K562 (cell line): ENCODE results near the gene FBRS. TPM values are rescaled to one million over a fixed set of nuclear protein-coding genes. Genes with fewer than 3 reads are reported as not detected.

ENCODE experiments used
- CHD1 ChIP-seq: fragments of 200-600 bp; sonication (generic); IDR thresholded peaks from one replicate; pipeline ENCODE4 v1.6.1; 2012; ENCODE audit warnings: mild to moderate bottlenecking, moderate library complexity, low read length, inconsistent platforms
- CTCF ChIP-seq, 3 experiments: IDR thresholded peaks in 2 of 3; conservative IDR thresholded peaks in 1 of 3; 2 replicates each; pipeline ENCODE4 v1.5.1; 2011 to 2012; ENCODE audit warnings: low read length in 3 of 3, mild to moderate bottlenecking in 3 of 3, control low read depth in 2 of 3, improper control_type of control experiment in 1 of 3, inconsistent platforms in 1 of 3, low read depth in 1 of 3, mixed read lengths in 1 of 3, moderate library complexity in 1 of 3; ENCODE audit not compliant: insufficient read depth in 2 of 3
- EGR1 ChIP-seq: fragments of 450-650 bp; conservative IDR thresholded peaks from 2 replicates; pipeline ENCODE4 v1.6.1; 2017; ENCODE audit warnings: mild to moderate bottlenecking
- GABPA ChIP-seq: fragments of 200-800 bp; sonication (Bioruptor generic); conservative IDR thresholded peaks from 2 replicates; pipeline ENCODE4 v1.6.1; 2016; ENCODE audit warnings: low read depth, missing genetic modification characterization, missing compliant biosample characterization
- MED1 ChIP-seq: sonication (generic); formaldehyde crosslinking; IDR thresholded peaks from 2 replicates; pipeline ENCODE4 v1.8.1; 2023; ENCODE audit warnings: missing genetic modification reagents, borderline replicate concordance
- PRDM10 ChIP-seq: fragments of 450-650 bp; IDR thresholded peaks from 2 replicates; pipeline ENCODE4 v1.6.1; 2018; ENCODE audit not compliant: partially characterized antibody
- TFAM ChIP-seq: fragments of 250-450 bp; sonication (Bioruptor Pico); conservative IDR thresholded peaks from 2 replicates; pipeline ENCODE4 v1.5.0; 2021; ENCODE audit warnings: mild to moderate bottlenecking, moderate library complexity
- THAP12 ChIP-seq: fragments of 250-450 bp; sonication (Bioruptor Pico); IDR thresholded peaks from 2 replicates; pipeline ENCODE4 v1.9.0; 2021; ENCODE audit warnings: mild to moderate bottlenecking, inconsistent platforms
- ZNF41 ChIP-seq: fragments of 250-450 bp; sonication (Bioruptor Pico); conservative IDR thresholded peaks from 2 replicates; pipeline ENCODE4 v1.4.0; 2020; ENCODE audit warnings: mild to moderate bottlenecking
- polyA plus RNA-seq, 8 experiments: library from polyadenylated mRNA; depleted of rRNA in 4 of 8; stranded (reverse) in 5 of 8; unstranded in 3 of 8; fragments of >200 nt; fragmentation: Nextera tagmentation in 2 of 8; fragmentation: Illumina TruSeq in 1 of 8; extraction: Ambion mirVana in 2 of 8; extraction: Trizol in 1 of 8; gene quantifications; 2 replicates each; pipeline versions ENCODE4 v1.2.1 to v1.2.3, GENCODE V29; 2011 to 2014; ENCODE audit warnings: inconsistent platforms in 1 of 8, missing spikeins in 1 of 8
- total RNA-seq, 7 experiments: library from RNA; depleted of rRNA in 6 of 7; stranded (reverse); fragments of >200 nt in 6 of 7; fragmentation: Illumina TruSeq in 2 of 7; extraction: Trizol in 2 of 7; gene quantifications; 2 replicates each; pipeline versions ENCODE4 v1.2.1 to v1.2.3, GENCODE V29; 2011 to 2021; ENCODE audit warnings: low replicate concordance in 1 of 7
- TF ChIP-seq, protein P1 (sequence below): sonication (generic); formaldehyde crosslinking; IDR thresholded peaks from 2 replicates; pipeline ENCODE4 v1.9.0; 2022; ENCODE audit warnings: mild to moderate bottlenecking, missing genetic modification reagents
- TF ChIP-seq, protein P2 (sequence below): fragments of 250-450 bp; sonication (Bioruptor Pico); IDR thresholded peaks from 2 replicates; pipeline ENCODE4 v1.5.0; 2021; ENCODE audit warnings: mild to moderate bottlenecking, borderline replicate concordance
- TF ChIP-seq, protein P3 (sequence below): fragments of 250-450 bp; sonication (Bioruptor Pico); IDR thresholded peaks from 2 replicates; pipeline ENCODE4 v1.8.0; 2021; ENCODE audit warnings: moderate library complexity, mild to moderate bottlenecking, inconsistent platforms

Gene FBRS
- total and polyA plus RNA-seq, 9 of the 15 experiments (the other 6 are each of a cell fraction or from before 2014, with no cell fraction given) = 0.32 to 59.5 (median 13.1) TPM

GRCh38 chr16:30628628-30629540 is 29.3 kb upstream of the FBRS start (continued):
- TF ChIP-seq CHD1 (no peak), CTCF (IDR thresholded peaks at IDR 0.05 in 2 of 3, conservative IDR thresholded peaks at IDR 0.05 in 1 of 3; ENCODE audit: insufficient read depth in 2 of 3, low read depth in 1 of 3, low read length in 3 of 3) (peak; percentile 86 to 95 (median 91)), ZNF41 (CRISPR knock-in tag) (no peak), EGR1 (no peak), PRDM10 (peak; percentile 55), MED1 (CRISPR knock-in tag) (no peak), THAP12 (no peak), GABPA (peak; percentile 68), TFAM (CRISPR knock-in tag) (no peak)
- TF ChIP-seq, protein P1, sequence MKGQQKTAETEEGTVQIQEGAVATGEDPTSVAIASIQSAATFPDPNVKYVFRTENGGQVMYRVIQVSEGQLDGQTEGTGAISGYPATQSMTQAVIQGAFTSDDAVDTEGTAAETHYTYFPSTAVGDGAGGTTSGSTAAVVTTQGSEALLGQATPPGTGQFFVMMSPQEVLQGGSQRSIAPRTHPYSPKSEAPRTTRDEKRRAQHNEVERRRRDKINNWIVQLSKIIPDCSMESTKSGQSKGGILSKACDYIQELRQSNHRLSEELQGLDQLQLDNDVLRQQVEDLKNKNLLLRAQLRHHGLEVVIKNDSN (CRISPR knock-in tag) = no peak
- TF ChIP-seq, protein P2, sequence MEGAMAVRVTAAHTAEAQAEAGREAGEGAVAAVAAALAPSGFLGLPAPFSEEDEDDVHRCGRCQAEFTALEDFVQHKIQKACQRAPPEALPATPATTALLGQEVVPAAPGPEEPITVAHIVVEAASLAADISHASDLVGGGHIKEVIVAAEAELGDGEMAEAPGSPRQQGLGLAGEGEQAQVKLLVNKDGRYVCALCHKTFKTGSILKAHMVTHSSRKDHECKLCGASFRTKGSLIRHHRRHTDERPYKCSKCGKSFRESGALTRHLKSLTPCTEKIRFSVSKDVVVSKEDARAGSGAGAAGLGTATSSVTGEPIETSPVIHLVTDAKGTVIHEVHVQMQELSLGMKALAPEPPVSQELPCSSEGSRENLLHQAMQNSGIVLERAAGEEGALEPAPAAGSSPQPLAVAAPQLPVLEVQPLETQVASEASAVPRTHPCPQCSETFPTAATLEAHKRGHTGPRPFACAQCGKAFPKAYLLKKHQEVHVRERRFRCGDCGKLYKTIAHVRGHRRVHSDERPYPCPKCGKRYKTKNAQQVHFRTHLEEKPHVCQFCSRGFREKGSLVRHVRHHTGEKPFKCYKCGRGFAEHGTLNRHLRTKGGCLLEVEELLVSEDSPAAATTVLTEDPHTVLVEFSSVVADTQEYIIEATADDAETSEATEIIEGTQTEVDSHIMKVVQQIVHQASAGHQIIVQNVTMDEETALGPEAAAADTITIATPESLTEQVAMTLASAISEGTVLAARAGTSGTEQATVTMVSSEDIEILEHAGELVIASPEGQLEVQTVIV (CRISPR knock-in tag) = no peak
- TF ChIP-seq, protein P3, sequence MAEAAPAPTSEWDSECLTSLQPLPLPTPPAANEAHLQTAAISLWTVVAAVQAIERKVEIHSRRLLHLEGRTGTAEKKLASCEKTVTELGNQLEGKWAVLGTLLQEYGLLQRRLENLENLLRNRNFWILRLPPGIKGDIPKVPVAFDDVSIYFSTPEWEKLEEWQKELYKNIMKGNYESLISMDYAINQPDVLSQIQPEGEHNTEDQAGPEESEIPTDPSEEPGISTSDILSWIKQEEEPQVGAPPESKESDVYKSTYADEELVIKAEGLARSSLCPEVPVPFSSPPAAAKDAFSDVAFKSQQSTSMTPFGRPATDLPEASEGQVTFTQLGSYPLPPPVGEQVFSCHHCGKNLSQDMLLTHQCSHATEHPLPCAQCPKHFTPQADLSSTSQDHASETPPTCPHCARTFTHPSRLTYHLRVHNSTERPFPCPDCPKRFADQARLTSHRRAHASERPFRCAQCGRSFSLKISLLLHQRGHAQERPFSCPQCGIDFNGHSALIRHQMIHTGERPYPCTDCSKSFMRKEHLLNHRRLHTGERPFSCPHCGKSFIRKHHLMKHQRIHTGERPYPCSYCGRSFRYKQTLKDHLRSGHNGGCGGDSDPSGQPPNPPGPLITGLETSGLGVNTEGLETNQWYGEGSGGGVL (CRISPR knock-in tag) = no peak
